Parathyroid adenoma (tissue), 2 donors: ENCODE results near the gene BOD1L2.

Source experiments
- H2AFZ ChIP-seq: fragments of 300-600 bp; sonication (generic); one replicate; pipeline ENCODE4 v1.7.0; 2017; ENCODE audit warnings: antibody characterized with exemption, mild to moderate bottlenecking
- H3K27ac ChIP-seq: fragments of 300-600 bp; sonication (generic); one replicate; pipeline ENCODE4 v1.7.0; 2017
- H3K27me3 ChIP-seq: fragments of 300-600 bp; sonication (generic); one replicate; pipeline ENCODE4 v1.7.0; 2017; ENCODE audit warnings: low read length; ENCODE audit not compliant: control insufficient read depth, insufficient read depth
- H3K36me3 ChIP-seq: fragments of 300-600 bp; sonication (generic); one replicate; pipeline ENCODE4 v1.7.0; 2017; ENCODE audit warnings: low read length; ENCODE audit not compliant: control insufficient read depth, insufficient read depth
- H3K4me1 ChIP-seq: fragments of 300-600 bp; sonication (generic); one replicate; pipeline ENCODE4 v1.7.0; 2017; ENCODE audit warnings: control low read depth
- H3K4me2 ChIP-seq: fragments of 300-600 bp; sonication (generic); one replicate; pipeline ENCODE4 v1.7.0; 2017; ENCODE audit warnings: low read length
- H3K4me3 ChIP-seq: fragments of 300-600 bp; sonication (generic); one replicate; pipeline ENCODE4 v1.7.0; 2017; ENCODE audit warnings: low read depth, low read length
- H3K79me2 ChIP-seq: fragments of 300-600 bp; sonication (generic); one replicate; pipeline ENCODE4 v1.7.0; 2017; ENCODE audit warnings: control low read depth
- H3K9ac ChIP-seq: fragments of 300-600 bp; sonication (generic); one replicate; pipeline ENCODE4 v1.7.0; 2017; ENCODE audit warnings: mild to moderate bottlenecking
- H3K9me3 ChIP-seq: fragments of 300-600 bp; sonication (generic); one replicate; pipeline ENCODE4 v1.7.0; 2017; ENCODE audit warnings: low read length; ENCODE audit not compliant: control insufficient read depth
- TF ChIP-seq, protein P1 (sequence below): fragments of 300-600 bp; sonication (generic); IDR thresholded peaks from one replicate; pipeline ENCODE4 v1.7.0; 2017; ENCODE audit warnings: antibody characterized with exemption, mild to moderate bottlenecking
- donor health status: primary hyperparathyroidism.

BOD1L2 gene

DNA sequence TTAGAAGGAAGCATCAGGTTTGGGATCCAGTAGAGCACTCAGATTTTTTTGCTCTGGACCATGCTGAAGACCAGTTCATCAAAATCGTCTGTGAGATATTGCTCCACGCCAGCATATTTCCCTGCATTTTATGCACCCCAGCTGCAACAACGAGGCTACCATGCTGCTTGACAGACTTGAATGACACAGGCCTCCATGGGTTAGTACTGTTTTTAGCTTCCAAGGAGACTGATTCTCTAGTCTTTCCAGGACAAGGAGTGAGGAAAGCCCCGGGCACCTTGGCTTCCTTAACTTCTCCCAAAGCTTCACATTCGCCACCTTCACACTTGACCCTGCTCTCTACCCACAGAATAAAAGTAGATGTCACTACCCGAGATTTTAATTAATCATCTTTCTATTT lies 17.5 kb downstream of the BOD1L2 start:
- Histone ChIP-seq H3K4me1 (no peaks in the 10 kb centered on the region), H3K4me2 (no peak overlapping the region), H3K79me2 (no peaks in the 10 kb centered on the region), H3K27ac (no peak overlapping the region), H3K27me3 (no peaks in the 10 kb centered on the region), H3K36me3 (no peaks in the 10 kb centered on the region), H2AFZ (no peak overlapping the region), H3K4me3 (no peak overlapping the region), H3K9ac (no peak overlapping the region), H3K9me3 (no peaks in the 10 kb centered on the region)
- TF ChIP-seq, protein P1, sequence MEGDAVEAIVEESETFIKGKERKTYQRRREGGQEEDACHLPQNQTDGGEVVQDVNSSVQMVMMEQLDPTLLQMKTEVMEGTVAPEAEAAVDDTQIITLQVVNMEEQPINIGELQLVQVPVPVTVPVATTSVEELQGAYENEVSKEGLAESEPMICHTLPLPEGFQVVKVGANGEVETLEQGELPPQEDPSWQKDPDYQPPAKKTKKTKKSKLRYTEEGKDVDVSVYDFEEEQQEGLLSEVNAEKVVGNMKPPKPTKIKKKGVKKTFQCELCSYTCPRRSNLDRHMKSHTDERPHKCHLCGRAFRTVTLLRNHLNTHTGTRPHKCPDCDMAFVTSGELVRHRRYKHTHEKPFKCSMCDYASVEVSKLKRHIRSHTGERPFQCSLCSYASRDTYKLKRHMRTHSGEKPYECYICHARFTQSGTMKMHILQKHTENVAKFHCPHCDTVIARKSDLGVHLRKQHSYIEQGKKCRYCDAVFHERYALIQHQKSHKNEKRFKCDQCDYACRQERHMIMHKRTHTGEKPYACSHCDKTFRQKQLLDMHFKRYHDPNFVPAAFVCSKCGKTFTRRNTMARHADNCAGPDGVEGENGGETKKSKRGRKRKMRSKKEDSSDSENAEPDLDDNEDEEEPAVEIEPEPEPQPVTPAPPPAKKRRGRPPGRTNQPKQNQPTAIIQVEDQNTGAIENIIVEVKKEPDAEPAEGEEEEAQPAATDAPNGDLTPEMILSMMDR, result no peak

DNA sequence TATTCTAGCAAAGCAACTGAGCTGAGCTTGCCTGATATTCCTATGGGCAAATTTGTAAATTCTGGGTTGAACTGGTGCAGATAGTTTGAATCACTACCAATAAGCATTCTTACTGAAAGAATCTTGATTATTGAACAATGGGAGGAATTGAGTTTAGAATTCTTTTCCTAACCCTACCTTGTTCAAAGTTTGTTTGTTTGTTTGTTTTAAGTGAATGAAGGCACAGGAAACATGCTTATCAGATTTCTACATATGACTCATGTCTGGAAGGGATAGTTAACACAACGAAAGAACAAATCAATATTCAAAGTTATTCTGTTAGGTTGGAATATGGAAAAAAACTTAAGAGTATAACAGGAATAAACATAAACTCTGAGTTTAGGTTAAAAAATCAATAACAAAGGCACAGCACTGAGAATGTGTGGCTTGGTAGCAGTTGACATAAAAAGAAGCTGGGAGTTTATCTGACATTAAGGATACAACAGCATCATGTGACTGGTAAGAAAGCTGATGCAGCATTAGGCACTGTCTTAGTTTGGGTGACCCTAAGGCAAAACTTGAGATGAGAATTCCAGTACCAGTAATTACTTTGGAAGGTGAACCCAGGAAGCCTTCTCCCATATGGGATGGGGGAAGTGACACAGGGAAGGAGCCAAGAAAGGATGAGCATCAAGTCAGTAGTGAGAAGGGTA lies 20.9 kb downstream of the BOD1L2 start:
- no peak overlapping the region for H2AFZ ChIP-seq
- no peak overlapping the region for H3K4me2 ChIP-seq
- TF ChIP-seq, protein P1, result no peak
- no peaks in the 10 kb centered on the region for H3K27me3 ChIP-seq
- no peaks in the 10 kb centered on the region for H3K9me3 ChIP-seq
- H3K9ac ChIP-seq, result no peak overlapping the region
- no peak overlapping the region for H3K4me3 ChIP-seq
- no peak overlapping the region for H3K27ac ChIP-seq
- H3K4me1 ChIP-seq, result no peaks in the 10 kb centered on the region
- no peaks in the 10 kb centered on the region for H3K36me3 ChIP-seq
- H3K79me2 ChIP-seq, result no peaks in the 10 kb centered on the region

DNA sequence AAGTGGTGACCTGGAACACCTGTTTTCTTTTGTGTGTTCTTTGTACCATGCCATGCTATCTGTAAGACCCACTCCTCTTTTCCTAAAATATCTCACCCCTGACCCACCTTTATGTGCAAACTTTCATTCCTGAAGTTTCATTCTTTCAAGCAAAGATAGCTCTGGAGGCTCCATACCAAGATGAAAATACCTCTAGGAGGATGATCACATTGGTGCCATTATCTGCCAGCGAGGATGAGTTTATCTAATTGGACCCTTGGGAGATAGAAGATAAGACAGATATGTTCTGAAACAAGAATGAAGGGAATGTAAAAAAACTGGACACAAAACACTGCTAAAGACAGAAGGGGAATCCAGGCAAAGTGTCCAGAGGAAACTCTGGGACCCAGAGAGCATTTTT lies 24.1 kb downstream of the BOD1L2 start:
- Histone ChIP-seq H3K4me1 (no peaks in the 10 kb centered on the region), H3K27me3 (no peaks in the 10 kb centered on the region), H3K27ac (no peak overlapping the region), H2AFZ (no peak overlapping the region), H3K4me2 (no peak overlapping the region), H3K9me3 (no peaks in the 10 kb centered on the region), H3K79me2 (no peaks in the 10 kb centered on the region), H3K9ac (no peak overlapping the region), H3K4me3 (no peak overlapping the region), H3K36me3 (no peaks in the 10 kb centered on the region)
- TF ChIP-seq, protein P1, result no peak

DNA sequence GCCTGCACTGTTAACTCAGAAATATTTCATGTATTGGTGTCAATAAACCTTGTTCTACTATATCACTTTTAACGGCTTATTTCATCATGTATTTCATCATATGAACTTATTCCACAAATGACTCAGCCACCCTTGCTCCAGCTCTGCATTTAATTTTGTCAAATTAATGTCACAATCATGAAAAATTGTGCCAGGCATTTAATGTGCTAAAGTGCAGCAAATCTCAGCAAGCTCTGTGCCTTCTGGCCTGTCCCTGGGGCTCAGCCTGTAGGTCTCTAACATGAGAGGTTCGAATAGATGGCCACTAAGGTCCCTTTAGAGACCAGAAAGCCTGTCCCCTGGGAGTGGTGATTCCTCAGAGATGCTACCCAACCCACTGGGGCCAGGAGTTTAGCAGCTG lies 28.6 kb downstream of the BOD1L2 start:
- TF ChIP-seq, protein P1, result no peak
- Histone ChIP-seq H3K9ac (no peak overlapping the region), H3K27ac (no peak overlapping the region), H2AFZ (no peak overlapping the region), H3K4me3 (no peak overlapping the region), H3K27me3 (no peaks in the 10 kb centered on the region), H3K36me3 (no peaks in the 10 kb centered on the region), H3K4me1 (no peaks in the 10 kb centered on the region), H3K4me2 (no peak overlapping the region), H3K9me3 (no peaks in the 10 kb centered on the region), H3K79me2 (no peaks in the 10 kb centered on the region)

DNA sequence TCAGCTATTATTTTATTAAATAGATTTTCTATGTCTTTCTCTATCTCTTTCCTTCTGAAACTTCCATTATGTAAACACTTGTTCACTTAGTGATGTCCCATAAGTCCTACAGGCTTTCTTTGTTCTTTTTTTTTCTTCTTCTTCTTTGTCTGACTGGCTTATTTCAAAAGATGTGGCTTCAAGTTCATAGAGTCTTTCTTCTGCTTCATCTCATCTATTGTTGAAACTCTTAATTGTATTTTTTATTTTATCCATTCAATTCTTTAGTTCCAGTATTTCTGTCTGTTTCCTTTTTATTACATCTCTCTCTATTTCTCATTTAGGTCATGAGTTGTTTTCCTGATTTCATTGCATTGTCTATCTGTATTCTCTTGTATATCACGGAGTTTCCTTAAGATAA lies 38.5 kb downstream of the BOD1L2 start:
- Histone ChIP-seq H3K9ac (no peak overlapping the region), H3K36me3 (no peaks in the 10 kb centered on the region), H3K79me2 (no peaks in the 10 kb centered on the region), H3K4me1 (no peaks in the 10 kb centered on the region), H3K27me3 (no peaks in the 10 kb centered on the region), H3K27ac (no peak overlapping the region), H3K4me3 (no peak overlapping the region), H2AFZ (no peak overlapping the region), H3K4me2 (no peak overlapping the region), H3K9me3 (no peaks in the 10 kb centered on the region)
- TF ChIP-seq, protein P1, result no peak
